GM21723 (cell line): ENCODE data around the gene PEX11G.

Experiments
- ATAC-seq: cut with Tn5 transposase; IDR thresholded peaks from one replicate; pipeline ENCODE4 v1.9.1; 2021; ENCODE audit warnings: mild to moderate bottlenecking, moderate library complexity; ENCODE audit not compliant: unreplicated experiment

Gene PEX11G

GRCh38 chr19:7500811-7501450, 12.1 kb upstream of the PEX11G start:
- ATAC-seq = no peak

GRCh38 chr19:7497292-7497691, 8.5 kb upstream of the PEX11G start:
- no peak for ATAC-seq

GRCh38 chr19:7494416-7495098, 5.7 kb upstream of the PEX11G start:
- no peak for ATAC-seq

- no peak for ATAC-seq
These were observed 3.7 kb upstream of the PEX11G start for GRCh38 chr19:7492558-7492957.

- ATAC-seq = no peak
These were observed 3.3 kb upstream of the PEX11G start for GRCh38 chr19:7492142-7492541.

GRCh38 chr19:7489609-7490044, 792 bp upstream of the PEX11G start:
- ATAC-seq = no peak

GRCh38 chr19:7486923-7487322, 1.9 kb downstream of the PEX11G start:
- ATAC-seq = no peak

GRCh38 chr19:7483720-7484201, 5.1 kb downstream of the PEX11G start:
- ATAC-seq = no peak

- no peak for ATAC-seq
These were observed 6.0 kb downstream of the PEX11G start for GRCh38 chr19:7482584-7483439.

GRCh38 chr19:7480970-7481255, 7.9 kb downstream of the PEX11G start:
- ATAC-seq = no peak

- ATAC-seq = no peak
These were observed 8.4 kb downstream of the PEX11G start for GRCh38 chr19:7480222-7480969.

GRCh38 chr19:7478843-7479227, 10.0 kb downstream of the PEX11G start:
- no peak for ATAC-seq

- no peak for ATAC-seq
These were observed 10.5 kb downstream of the PEX11G start for GRCh38 chr19:7478173-7478842.

- no peak for ATAC-seq
These were observed 11.1 kb downstream of the PEX11G start for GRCh38 chr19:7477758-7478157.

GRCh38 chr19:7476777-7477494, 11.9 kb downstream of the PEX11G start:
- no peak for ATAC-seq

GRCh38 chr19:7476241-7476640, 12.6 kb downstream of the PEX11G start:
- no peak for ATAC-seq

GRCh38 chr19:7475665-7476064, 13.2 kb downstream of the PEX11G start:
- ATAC-seq = no peak

- ATAC-seq = no peak
These were observed 16.9 kb downstream of the PEX11G start for GRCh38 chr19:7471696-7472615.
